ENCODE measurements around the gene SRC. TPM values are rescaled to one million over a fixed set of nuclear protein-coding genes. Genes with fewer than 3 reads are reported as not detected.

SRC gene
- total and polyA plus RNA-seq, 2 donors (not counting 3 experiments of a cell fraction or from before 2014, with no cell fraction given) = 22.6 to 29.4 TPM

- no peaks in the 10 kb centered on the region for H3K27me3 ChIP-seq (ENCODE audit: control insufficient read depth in 2 of 2, insufficient read depth in 2 of 2, low read length in 2 of 2)
- no TSS peak for BruUV-seq (replicated peaks)
- peak overlapping the region; percentile 40 for H3K27ac ChIP-seq (ENCODE audit: insufficient read depth, low read depth, low read length)
- no peaks in the 10 kb centered on the region for H3K9me3 ChIP-seq (replicated peaks; ENCODE audit: control insufficient read depth, insufficient read depth, low read length)
- H3K4me1 ChIP-seq (ENCODE audit: control insufficient read depth, extremely low read depth, insufficient read depth, low read length) = peaks cover 29% of the 10 kb centered on the region
- H2AFZ ChIP-seq (ENCODE audit: low read depth, low read length) = no peak overlapping the region
- ChIA-PET POLR2A (interaction anchor here (1.0 kb wide), 1 partner anchor 110 kb away, joined by 3 read pairs; no protein-coding TSS in a partner anchor), CTCF (interaction anchor here (0.6 to 1.7 kb wide), 8 partner anchors 15 to 147 kb away, joined by 3 to 6 read pairs (median 4); partner anchors contain the start of gene SRC)
- no peak overlapping the region for H3K4me2 ChIP-seq (ENCODE audit: insufficient read depth, low read length)
- peaks cover 18% of the 10 kb centered on the region for H3K79me2 ChIP-seq (ENCODE audit: control insufficient read depth, insufficient read depth, low read length)
- no peak overlapping the region for H3K9ac ChIP-seq (replicated peaks; ENCODE audit: extremely low read depth, insufficient read depth, low read length)
- peaks cover 0 to 3% of the 10 kb centered on the region in 2 experiments for H3K36me3 ChIP-seq (ENCODE audit: control insufficient read depth in 2 of 2, extremely low read depth in 1 of 2, insufficient read depth in 2 of 2, low read length in 2 of 2)
- no peak overlapping the region for H3K4me3 ChIP-seq (replicated peaks in 1 of 3; ENCODE audit: insufficient read depth in 1 of 3, low read depth in 1 of 3, low read length in 3 of 3)
- DNase-seq (ENCODE audit: low read depth, low spot score) (no peak), FAIRE-seq (no peak)
- H4K20me1 ChIP-seq (replicated peaks; ENCODE audit: control insufficient read depth, extremely low read depth, insufficient read depth, low read length) = no peaks in the 10 kb centered on the region
- TF ChIP-seq JUN (IDR thresholded peaks at IDR 0.05; ENCODE audit: borderline replicate concordance, insufficient read depth, insufficient read length, low read depth) (no peak), CTCF (IDR thresholded peaks at IDR 0.05; ENCODE audit: extremely low read depth in 1 of 2, insufficient read depth in 1 of 2, low read depth in 1 of 2, low read length in 2 of 2) (no peak), MYC (IDR thresholded peaks at IDR 0.05; ENCODE audit: low read depth, low read length) (no peak), EZH2 (IDR thresholded peaks at IDR 0.05; ENCODE audit: borderline replicate concordance, low read depth, low read length, severe bottlenecking) (no peak), GATA2 (IDR thresholded peaks at IDR 0.05; ENCODE audit: insufficient read depth, insufficient read length, low read depth, low read length) (no peak), MAX (IDR thresholded peaks at IDR 0.05; ENCODE audit: insufficient read depth, insufficient read length) (no peak), FOS (IDR thresholded peaks at IDR 0.05; ENCODE audit: borderline replicate concordance, insufficient read depth, low read length) (no peak), POLR2AphosphoS5 (IDR thresholded peaks at IDR 0.05; ENCODE audit: insufficient read depth, low read depth, low read length) (no peak), POLR2A (IDR thresholded peaks at IDR 0.05; ENCODE audit: low read depth, low read length) (no peak)
- H3K9me1 ChIP-seq (replicated peaks; ENCODE audit: control insufficient read depth, extremely low read depth, insufficient read depth, low read length) = no peaks in the 10 kb centered on the region
- dilution Hi-C loops (cut with MboI; ENCODE audit: extremely low pct_ligation_motif_present, low sequenced_read_pairs) = no loop called here
- intact Hi-C loops (cut with micrococcal nuclease) = no loop called here
These were observed 34.3 kb downstream of the SRC start for GRCh38 chr20:37379967-37380828.

All from endothelial cell of umbilical vein (primary cell).